GM18502 (cell line): Measurements from ENCODE around the gene GUCY2C.
"Not testable (repeated sequence)": the region's sequence is repeated elsewhere in the genome, so short reads cannot be mapped to it uniquely, and the experiment has no call there.

Source experiments
- ATAC-seq: cut with Tn5 transposase; IDR thresholded peaks from one replicate; pipeline ENCODE4 v1.9.1; 2021; ENCODE audit warnings: mild to moderate bottlenecking; ENCODE audit not compliant: unreplicated experiment, poor library complexity

The GUCY2C gene

GRCh38 chr12:14689144-14689543 is 7.3 kb downstream of the GUCY2C start:
- no peak for ATAC-seq

DNA sequence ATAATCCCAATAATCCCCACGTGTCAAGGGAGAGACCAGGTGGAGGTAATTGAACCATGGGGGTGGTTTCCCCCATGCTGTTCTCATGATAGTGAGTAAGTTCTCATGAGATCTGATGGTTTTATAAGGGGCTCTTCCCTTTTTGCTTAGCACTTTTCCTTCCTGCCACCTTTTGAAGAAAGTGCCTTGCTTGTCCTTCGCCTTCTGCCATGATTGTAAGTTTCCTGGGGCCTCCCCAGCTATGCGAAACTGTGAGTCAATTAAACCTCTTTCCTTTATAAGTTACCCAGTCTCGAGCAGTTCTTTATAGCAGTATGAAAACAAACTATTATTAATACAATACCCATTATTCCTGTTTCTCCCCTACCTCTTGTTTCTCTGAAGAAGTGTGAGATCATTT is 14.2 kb downstream of the GUCY2C start:
- ATAC-seq: not testable (repeated sequence)

DNA sequence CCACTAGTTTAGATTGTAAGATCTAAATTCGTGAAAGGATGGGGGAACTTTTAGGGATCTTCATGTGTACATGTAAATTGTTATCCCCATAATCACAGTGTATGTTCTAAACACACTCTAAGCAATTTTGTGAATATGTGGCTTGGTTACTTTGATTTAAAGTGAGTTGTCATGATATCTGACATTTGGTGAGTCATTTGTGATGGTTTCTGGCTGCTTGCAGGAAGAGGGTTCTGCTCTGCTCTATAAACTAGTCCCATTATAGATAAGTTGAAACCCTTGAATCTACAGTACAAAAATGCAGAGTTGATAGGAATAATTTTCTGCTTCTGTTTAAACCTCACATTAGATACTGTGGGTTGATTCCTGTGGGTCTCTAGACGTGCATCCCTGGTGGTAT is 14.8 kb downstream of the GUCY2C start:
- ATAC-seq: no peak

GRCh38 chr12:14681190-14681589 is 15.2 kb downstream of the GUCY2C start:
- no peak for ATAC-seq

- no peak for ATAC-seq
Observed at GRCh38 chr12:14678547-14679150, 17.8 kb downstream of the GUCY2C start.

- no peak for ATAC-seq
Observed at GRCh38 chr12:14668591-14668990, 27.8 kb downstream of the GUCY2C start.

GRCh38 chr12:14665354-14666348 is 30.7 kb downstream of the GUCY2C start:
- no peak for ATAC-seq

DNA sequence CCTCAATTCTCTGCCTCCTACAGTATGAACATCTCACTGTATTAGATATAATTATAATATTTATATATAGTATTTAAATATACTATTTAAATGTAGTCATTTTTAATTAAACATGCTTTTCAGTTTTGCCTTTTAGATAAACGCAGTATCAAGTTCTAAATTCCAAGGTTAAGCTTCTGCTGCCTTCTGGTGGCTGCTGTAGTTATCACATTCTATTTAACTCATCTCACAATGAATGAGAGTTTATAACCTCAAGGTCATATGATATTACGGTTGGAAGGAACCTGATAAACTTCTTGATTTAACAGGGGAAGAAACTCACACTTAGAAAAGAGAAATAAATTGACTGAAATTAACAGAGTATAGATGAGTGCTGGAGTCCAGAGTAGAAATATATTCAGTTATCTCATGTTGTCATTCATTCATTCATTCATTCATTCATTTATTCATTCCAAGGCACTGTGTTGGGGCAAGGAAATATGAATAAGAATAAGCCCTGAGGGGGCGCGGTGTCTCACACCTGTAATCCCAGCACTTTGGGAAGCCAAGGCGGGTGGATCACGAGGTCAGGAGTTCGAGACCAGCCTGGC is 31.9 kb downstream of the GUCY2C start:
- ATAC-seq: peak; percentile 47

- no peak for ATAC-seq
Observed at GRCh38 chr12:14663002-14663401, 33.4 kb downstream of the GUCY2C start.

- ATAC-seq: no peak
Observed at GRCh38 chr12:14656846-14657245, 39.6 kb downstream of the GUCY2C start.

GRCh38 chr12:14655284-14655683 is 41.1 kb downstream of the GUCY2C start:
- ATAC-seq: no peak

DNA sequence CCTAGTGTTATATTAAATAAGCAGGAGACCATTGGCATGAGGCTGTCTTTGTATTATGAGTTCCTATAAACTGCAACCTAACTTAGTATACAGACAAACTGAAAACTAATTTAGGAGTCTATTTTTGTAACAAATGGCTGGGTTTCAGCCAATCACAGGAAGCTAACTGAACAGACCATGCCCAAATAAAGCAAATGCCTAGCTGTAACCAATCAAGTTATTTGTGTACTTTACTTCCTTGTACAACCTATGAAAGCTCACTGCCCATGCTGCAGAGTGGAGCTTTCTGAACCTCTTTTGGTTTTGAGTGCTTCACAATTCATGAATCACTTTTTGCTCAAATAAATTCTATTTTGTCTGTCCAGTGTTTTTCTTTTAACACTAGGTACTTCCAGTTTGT is 41.6 kb downstream of the GUCY2C start:
- ATAC-seq: no peak

- ATAC-seq: no peak
Observed at GRCh38 chr12:14654416-14654815, 42.0 kb downstream of the GUCY2C start.

- ATAC-seq: no peak
Observed at GRCh38 chr12:14652483-14652882, 43.9 kb downstream of the GUCY2C start.

DNA sequence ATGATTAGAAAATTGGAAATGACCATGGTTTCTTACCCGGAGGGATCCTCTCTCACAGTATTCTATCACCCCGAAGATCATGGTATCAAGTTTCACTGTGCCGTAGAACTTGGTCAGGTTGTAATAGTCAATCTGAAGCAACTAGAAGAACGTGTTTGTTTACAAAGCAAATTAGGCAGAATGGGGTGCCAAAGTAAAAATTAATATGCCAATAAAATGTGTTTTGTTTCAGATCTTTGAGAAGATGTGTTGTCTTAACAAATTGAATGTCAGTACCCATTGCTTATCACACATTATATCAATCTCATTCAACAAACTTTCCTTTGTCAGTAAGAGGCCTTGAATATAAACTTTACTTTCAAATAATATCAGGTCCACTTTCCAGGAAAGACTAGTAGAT is 45.0 kb downstream of the GUCY2C start:
- ATAC-seq: no peak

DNA sequence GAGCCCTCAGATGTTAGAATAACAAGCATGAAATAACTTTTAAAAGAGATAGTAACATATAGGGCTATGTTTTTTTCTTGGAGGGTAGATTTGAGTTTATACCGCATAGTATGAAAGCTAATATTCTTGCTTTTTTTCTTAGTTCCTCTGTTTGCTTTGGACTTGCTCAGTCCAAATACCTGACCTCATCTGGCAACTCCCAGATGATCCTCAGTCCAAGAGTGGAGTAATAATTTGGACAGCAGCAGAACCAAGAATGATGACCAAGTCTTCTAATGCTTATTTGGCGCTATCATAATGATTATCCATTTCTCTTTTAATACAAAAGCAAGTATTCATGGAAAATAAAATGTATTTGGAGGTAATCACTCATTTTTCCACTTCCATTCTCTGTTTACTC is 45.6 kb downstream of the GUCY2C start:
- ATAC-seq: no peak

GRCh38 chr12:14647028-14647750 is 49.2 kb downstream of the GUCY2C start:
- no peak for ATAC-seq

GRCh38 chr12:14643251-14643650 is 53.1 kb downstream of the GUCY2C start:
- peak; percentile 39 for ATAC-seq

DNA sequence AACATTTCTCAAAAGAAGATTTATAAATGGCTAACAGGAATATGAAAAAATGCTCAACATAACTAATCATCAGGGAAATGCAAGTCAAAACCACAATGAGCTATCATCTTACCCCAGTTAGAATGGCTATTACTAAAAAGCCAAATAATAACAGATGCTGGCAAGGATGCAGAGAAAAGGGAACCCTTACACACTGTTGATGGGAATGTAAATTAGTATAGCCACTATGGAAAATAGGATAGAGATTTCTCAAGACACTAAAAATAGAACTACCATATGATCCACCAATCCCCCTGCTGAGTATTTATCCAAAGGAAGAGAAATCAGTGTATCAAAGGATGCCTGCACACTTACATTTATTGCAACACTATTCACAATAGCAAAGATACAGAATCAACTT is 58.3 kb downstream of the GUCY2C start:
- no peak for ATAC-seq

DNA sequence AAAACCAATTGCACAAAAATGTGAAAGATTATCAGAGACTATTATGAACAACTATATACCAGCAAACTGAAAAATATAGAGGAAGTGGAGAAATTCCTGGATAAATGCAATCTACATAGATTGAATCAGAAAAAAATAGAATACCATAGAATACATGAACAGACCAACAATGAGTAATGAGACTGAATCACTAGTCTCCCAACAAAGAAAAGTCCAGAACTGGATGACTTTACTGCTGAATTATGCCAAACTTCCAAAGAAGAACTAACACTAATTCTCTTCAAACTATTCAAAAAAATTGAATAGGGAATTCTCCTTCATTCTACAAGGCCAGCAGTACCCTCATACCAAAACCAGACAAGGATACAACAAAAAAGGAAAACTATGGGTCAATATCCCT is 60.6 kb downstream of the GUCY2C start:
- no peak for ATAC-seq

DNA sequence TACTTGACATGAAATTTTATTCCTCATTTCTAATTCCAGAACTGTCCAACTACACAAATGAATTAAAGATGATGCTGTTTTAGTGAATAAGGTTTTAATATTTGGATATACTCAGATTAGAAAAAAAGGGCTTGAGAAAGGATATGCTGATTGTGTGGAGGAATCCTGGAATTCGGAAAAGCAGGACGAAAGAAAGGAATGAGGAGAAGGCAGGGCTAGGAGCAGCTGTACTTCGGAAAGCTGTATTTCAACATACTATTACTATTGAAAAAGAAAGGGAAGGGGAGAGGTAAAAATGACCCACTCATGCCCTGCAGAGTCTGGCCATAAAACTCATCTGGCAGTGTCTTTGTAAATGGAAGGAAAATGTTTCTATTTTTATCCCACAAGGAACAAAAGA is 65.6 kb downstream of the GUCY2C start:
- ATAC-seq: no peak
